Activated T-cell treated with anti-CD3 and anti-CD28 coated beads, Interleukin-2, amount 50 U/mL, for 24 hours (primary cell): ENCODE data around the gene ITGAX.
"Not testable (repeated sequence)": the region's sequence is repeated elsewhere in the genome, so short reads cannot be mapped to it uniquely, and the experiment has no call there.

Experiments used
- DNase-seq: peaks from one replicate; pipeline ENCODE4 v3.0.0-alpha.2; 2020
- H3K27ac Mint-ChIP-seq: 2 replicates; pipeline ENCODE4 v1.8.0; 2020; ENCODE audit warnings: mild to moderate bottlenecking, mixed read lengths
- H3K27me3 Mint-ChIP-seq: 2 replicates; pipeline ENCODE4 v1.8.0; 2020; ENCODE audit warnings: mixed read lengths
- H3K36me3 Mint-ChIP-seq: 2 replicates; pipeline ENCODE4 v1.8.0; 2020; ENCODE audit warnings: low read depth, mixed read lengths
- H3K4me1 Mint-ChIP-seq: 2 replicates; pipeline ENCODE4 v1.8.0; 2020; ENCODE audit warnings: low read depth, mixed read lengths
- H3K4me3 Mint-ChIP-seq: 2 replicates; pipeline ENCODE4 v1.8.0; 2020; ENCODE audit warnings: mild to moderate bottlenecking, moderate library complexity, mixed read lengths
- H3K9me3 Mint-ChIP-seq: 2 replicates; pipeline ENCODE4 v1.8.0; 2020; ENCODE audit warnings: mixed read lengths

Gene ITGAX

GRCh38 chr16:31354394-31355291 lies at the start of gene ITGAX:
TSS of gene ITGAX (plus strand) at chr16:31355176. CDS start at chr16:31355255, 79 bp downstream.
- peak within 1 kb of the TSS; percentile 68 for H3K4me3 Mint-ChIP-seq
- H3K36me3 Mint-ChIP-seq = no peaks in the 10 kb centered on the region
- peaks cover 1% of the 10 kb centered on the region for H3K27me3 Mint-ChIP-seq
- peaks cover 58% of the 10 kb centered on the region for H3K4me1 Mint-ChIP-seq
- DNase-seq = peak; percentile 70
- no peaks in the 10 kb centered on the region for H3K9me3 Mint-ChIP-seq
- peak within 1 kb of the TSS; percentile 88 for H3K27ac Mint-ChIP-seq

- peaks cover 10% of the 10 kb centered on the region for H3K4me1 Mint-ChIP-seq
- H3K27me3 Mint-ChIP-seq = peaks cover 30% of the 10 kb centered on the region
- no peaks in the 10 kb centered on the region for H3K9me3 Mint-ChIP-seq
- no peak overlapping the region for H3K4me3 Mint-ChIP-seq
- no peak overlapping the region for H3K27ac Mint-ChIP-seq
- no peak for DNase-seq
- no peaks in the 10 kb centered on the region for H3K36me3 Mint-ChIP-seq
Measured at GRCh38 chr16:31305219-31305618, 49.8 kb upstream of the ITGAX start.

- not testable (repeated sequence) for H3K36me3 Mint-ChIP-seq, H3K4me3 Mint-ChIP-seq, DNase-seq, H3K27ac Mint-ChIP-seq, H3K4me1 Mint-ChIP-seq, H3K9me3 Mint-ChIP-seq
- H3K27me3 Mint-ChIP-seq = peaks cover 41% of the 10 kb centered on the region
Measured at GRCh38 chr16:31308381-31308780, 46.6 kb upstream of the ITGAX start.

GRCh38 chr16:31322500-31322899 lies 32.5 kb upstream of the ITGAX start:
- Mint-ChIP-seq H3K27ac (no peak overlapping the region), H3K36me3 (peaks cover 5% of the 10 kb centered on the region)

GRCh38 chr16:31323959-31324629 lies 30.9 kb upstream of the ITGAX start:
- Mint-ChIP-seq H3K27ac (no peak overlapping the region), H3K4me3 (no peak overlapping the region), H3K4me1 (peaks cover 3% of the 10 kb centered on the region), H3K9me3 (peaks cover 18% of the 10 kb centered on the region), H3K36me3 (peaks cover 5% of the 10 kb centered on the region), H3K27me3 (peaks cover 8% of the 10 kb centered on the region)
- DNase-seq = no peak

More at GRCh38 chr16:31322500-31322899, 32.5 kb upstream of the ITGAX start:
- no peak overlapping the region for H3K4me3 Mint-ChIP-seq
- H3K4me1 Mint-ChIP-seq = no peaks in the 10 kb centered on the region
- DNase-seq = no peak
- peaks cover 11% of the 10 kb centered on the region for H3K27me3 Mint-ChIP-seq
- peaks cover 24% of the 10 kb centered on the region for H3K9me3 Mint-ChIP-seq

- no peak overlapping the region for H3K27ac Mint-ChIP-seq
Measured at GRCh38 chr16:31325171-31325570, 29.8 kb upstream of the ITGAX start.

GRCh38 chr16:31327646-31328225 lies 27.2 kb upstream of the ITGAX start:
- Mint-ChIP-seq H3K9me3 (peaks cover 5% of the 10 kb centered on the region), H3K27me3 (peaks cover 21% of the 10 kb centered on the region), H3K27ac (no peak overlapping the region), H3K36me3 (peaks cover 2% of the 10 kb centered on the region), H3K4me3 (no peak overlapping the region), H3K4me1 (peaks cover 10% of the 10 kb centered on the region)
- no peak for DNase-seq

More at GRCh38 chr16:31325171-31325570, 29.8 kb upstream of the ITGAX start:
- Mint-ChIP-seq H3K9me3 (peaks cover 18% of the 10 kb centered on the region), H3K4me3 (no peak overlapping the region), H3K4me1 (peaks cover 3% of the 10 kb centered on the region), H3K27me3 (peaks cover 12% of the 10 kb centered on the region), H3K36me3 (peaks cover 5% of the 10 kb centered on the region)
- no peak for DNase-seq

GRCh38 chr16:31328322-31329052 lies 26.5 kb upstream of the ITGAX start:
- Mint-ChIP-seq H3K9me3 (no peaks in the 10 kb centered on the region), H3K27ac (no peak overlapping the region), H3K36me3 (no peaks in the 10 kb centered on the region), H3K4me1 (peaks cover 10% of the 10 kb centered on the region), H3K27me3 (peaks cover 21% of the 10 kb centered on the region), H3K4me3 (no peak overlapping the region)
- DNase-seq = no peak

GRCh38 chr16:31329671-31330552 lies 25.1 kb upstream of the ITGAX start:
- Mint-ChIP-seq H3K4me3 (no peak overlapping the region), H3K9me3 (no peaks in the 10 kb centered on the region)

GRCh38 chr16:31330553-31330890 lies 24.5 kb upstream of the ITGAX start:
- H3K36me3 Mint-ChIP-seq = no peaks in the 10 kb centered on the region
- no peak for DNase-seq

More at GRCh38 chr16:31329671-31330552, 25.1 kb upstream of the ITGAX start:
- Mint-ChIP-seq H3K27me3 (peaks cover 21% of the 10 kb centered on the region), H3K36me3 (no peaks in the 10 kb centered on the region), H3K27ac (no peak overlapping the region), H3K4me1 (peaks cover 12% of the 10 kb centered on the region)
- no peak for DNase-seq

GRCh38 chr16:31331141-31331764 lies 23.7 kb upstream of the ITGAX start:
- Mint-ChIP-seq H3K36me3 (no peaks in the 10 kb centered on the region), H3K27ac (no peak overlapping the region)
- peak; percentile 51 for DNase-seq

More at GRCh38 chr16:31330553-31330890, 24.5 kb upstream of the ITGAX start:
- Mint-ChIP-seq H3K27me3 (peaks cover 24% of the 10 kb centered on the region), H3K9me3 (no peaks in the 10 kb centered on the region), H3K4me1 (peaks cover 12% of the 10 kb centered on the region), H3K4me3 (peak overlapping the region; percentile 74), H3K27ac (no peak overlapping the region)

GRCh38 chr16:31331807-31332301 lies 23.1 kb upstream of the ITGAX start:
- peak overlapping the region; percentile 74 for H3K4me3 Mint-ChIP-seq
- peaks cover 12% of the 10 kb centered on the region for H3K4me1 Mint-ChIP-seq
- no peaks in the 10 kb centered on the region for H3K36me3 Mint-ChIP-seq
- H3K27me3 Mint-ChIP-seq = peaks cover 28% of the 10 kb centered on the region
- H3K9me3 Mint-ChIP-seq = no peaks in the 10 kb centered on the region
- no peak for DNase-seq
- H3K27ac Mint-ChIP-seq = no peak overlapping the region

More at GRCh38 chr16:31331141-31331764, 23.7 kb upstream of the ITGAX start:
- Mint-ChIP-seq H3K4me3 (peak overlapping the region; percentile 74), H3K9me3 (no peaks in the 10 kb centered on the region), H3K27me3 (peaks cover 28% of the 10 kb centered on the region), H3K4me1 (peaks cover 12% of the 10 kb centered on the region)

- no peak for DNase-seq
- H3K4me3 Mint-ChIP-seq = no peak overlapping the region
- no peak overlapping the region for H3K27ac Mint-ChIP-seq
- peaks cover 28% of the 10 kb centered on the region for H3K27me3 Mint-ChIP-seq
- no peaks in the 10 kb centered on the region for H3K36me3 Mint-ChIP-seq
- peaks cover 14% of the 10 kb centered on the region for H3K4me1 Mint-ChIP-seq
- H3K9me3 Mint-ChIP-seq = no peaks in the 10 kb centered on the region
Measured at GRCh38 chr16:31332544-31332943, 22.4 kb upstream of the ITGAX start.
